Activated naive CD4-positive, alpha-beta T cell treated with anti-CD3 and anti-CD28 coated beads, Interleukin-2, amount 50 U/mL, for 16 hours (primary cell): ENCODE data around the gene INPP5A.
"Not testable (repeated sequence)": the region's sequence is repeated elsewhere in the genome, so short reads cannot be mapped to it uniquely, and the experiment has no call there.

Experiments
- DNase-seq: peaks from one replicate; pipeline ENCODE4 v3.0.0-alpha.2; 2020

Gene INPP5A

DNA sequence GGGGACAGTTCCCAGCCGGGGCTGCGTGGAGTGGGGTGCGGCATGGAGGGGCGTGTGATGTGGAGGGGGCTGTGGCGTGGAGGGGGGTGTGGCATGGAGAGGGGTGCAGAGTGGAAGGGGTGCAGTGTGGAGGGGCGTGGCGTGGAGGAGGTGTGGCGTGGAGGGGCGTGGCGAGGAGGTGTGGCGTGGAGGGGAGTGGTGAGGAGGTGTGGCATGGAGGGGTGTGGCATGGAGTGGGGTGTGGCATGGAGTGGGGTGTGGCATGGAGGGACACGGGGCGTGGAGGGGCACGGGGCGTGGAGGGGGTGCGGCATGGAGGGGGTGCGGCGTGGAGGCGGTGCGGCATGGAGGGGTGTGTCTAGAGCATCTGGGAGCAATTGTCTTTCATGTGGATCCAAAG is 214.8 kb downstream of the INPP5A start:
- DNase-seq, result no peak

DNA sequence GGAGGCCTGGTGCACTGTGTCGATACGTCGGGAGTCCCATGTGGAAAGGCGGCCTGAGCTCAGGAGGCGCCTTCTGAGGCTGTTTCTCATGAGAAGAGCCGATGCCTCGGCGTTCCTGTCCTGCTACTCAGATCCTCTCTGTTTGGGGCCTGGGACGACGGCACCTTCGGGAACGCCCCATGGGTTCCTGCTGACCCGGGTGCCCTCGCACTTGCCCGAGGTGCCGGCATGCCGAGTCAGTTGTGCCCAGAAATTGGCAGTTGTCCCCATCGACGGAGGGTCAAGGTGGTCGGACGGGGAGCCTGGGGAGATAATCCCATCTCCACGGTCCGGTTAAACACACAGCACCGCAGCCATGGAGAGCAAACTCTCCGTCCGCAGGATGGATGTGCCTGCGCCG is 215.4 kb downstream of the INPP5A start:
- DNase-seq, result no peak

DNA sequence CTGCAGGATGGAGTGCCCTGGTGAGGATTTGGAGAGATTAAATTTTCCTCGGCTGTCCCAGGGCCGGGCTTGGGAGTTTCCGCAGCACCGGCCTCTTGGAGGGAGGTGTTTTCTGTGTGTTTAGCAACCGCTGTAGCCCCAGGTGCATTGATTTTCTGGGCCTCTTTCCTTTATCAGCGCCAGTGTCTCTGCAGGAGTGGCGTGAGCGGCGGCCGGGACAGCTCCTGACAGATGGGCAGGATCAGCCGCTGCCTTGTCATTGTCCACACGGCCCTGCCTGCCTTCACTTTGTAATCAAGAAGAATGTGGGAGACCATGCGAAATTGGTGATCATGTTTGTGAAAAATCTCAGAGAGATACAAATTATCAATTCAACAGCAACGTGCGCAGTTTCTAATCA is 216.0 kb downstream of the INPP5A start:
- DNase-seq, result no peak

DNA sequence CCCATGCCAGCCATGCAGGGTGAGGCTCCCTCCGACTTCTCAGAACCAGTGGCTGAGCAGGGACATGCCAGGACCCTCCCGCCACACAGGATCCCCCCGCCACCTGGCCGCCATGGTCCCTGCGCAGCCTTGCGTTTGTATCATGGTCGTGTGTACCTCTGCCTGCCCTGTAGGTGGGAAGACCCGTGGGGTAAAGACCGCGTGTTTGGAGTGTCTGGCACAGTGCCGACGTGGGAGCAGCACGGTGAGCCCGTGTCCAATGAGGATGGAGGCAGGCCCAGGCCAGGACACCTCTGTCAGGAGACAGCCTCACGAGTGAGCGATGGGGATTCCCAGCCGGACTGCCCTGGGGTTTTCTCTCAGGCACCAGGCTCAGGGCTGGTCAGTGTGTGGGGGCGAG is 216.5 kb downstream of the INPP5A start:
- DNase-seq, result no peak

DNA sequence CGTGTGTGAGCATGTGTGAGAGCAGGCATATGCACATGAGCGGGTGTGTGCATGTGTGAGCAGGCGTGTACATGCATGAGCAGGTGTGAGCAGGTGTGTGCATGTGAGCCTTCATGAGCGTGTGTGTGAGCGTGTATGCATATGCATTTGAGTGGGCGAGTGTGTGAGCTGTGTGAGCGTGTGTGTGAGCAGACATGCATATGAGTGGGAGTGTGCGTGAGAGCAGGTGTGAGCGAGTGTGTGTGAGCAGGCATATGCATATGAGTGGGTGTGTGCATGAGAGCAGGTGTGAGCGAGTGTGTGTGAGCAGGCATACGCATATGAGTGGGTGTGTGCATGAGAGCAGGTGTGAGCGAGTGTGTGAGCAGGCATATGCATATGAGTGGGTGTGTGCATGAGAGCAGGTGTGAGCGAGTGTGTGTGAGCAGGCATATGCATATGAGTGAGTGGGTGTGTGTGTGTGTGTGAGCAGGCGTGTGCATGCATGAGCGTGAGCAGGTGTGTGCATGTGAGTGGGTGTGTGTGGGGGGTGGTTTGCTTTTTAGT is 217.7 kb downstream of the INPP5A start:
- no peak for DNase-seq

DNA sequence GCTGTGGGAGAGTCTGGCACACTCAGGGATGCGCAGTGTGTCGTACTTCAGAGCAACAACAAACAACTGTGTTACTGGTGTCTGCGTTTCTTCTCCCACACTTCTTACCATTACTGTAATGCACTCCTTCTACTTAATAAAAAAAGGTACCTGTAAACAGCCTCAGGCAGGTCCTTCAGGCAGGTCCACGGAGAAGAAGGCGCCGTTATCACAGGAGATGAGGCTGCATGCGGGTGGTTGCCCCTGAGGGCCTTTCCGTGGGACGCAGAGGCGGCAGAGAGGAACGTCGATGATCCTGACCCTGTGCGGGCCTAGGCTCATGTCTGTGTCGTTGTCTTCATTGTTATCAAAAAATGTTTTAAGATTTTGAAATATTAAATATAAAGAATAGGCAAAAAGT is 219.0 kb downstream of the INPP5A start:
- no peak for DNase-seq

DNA sequence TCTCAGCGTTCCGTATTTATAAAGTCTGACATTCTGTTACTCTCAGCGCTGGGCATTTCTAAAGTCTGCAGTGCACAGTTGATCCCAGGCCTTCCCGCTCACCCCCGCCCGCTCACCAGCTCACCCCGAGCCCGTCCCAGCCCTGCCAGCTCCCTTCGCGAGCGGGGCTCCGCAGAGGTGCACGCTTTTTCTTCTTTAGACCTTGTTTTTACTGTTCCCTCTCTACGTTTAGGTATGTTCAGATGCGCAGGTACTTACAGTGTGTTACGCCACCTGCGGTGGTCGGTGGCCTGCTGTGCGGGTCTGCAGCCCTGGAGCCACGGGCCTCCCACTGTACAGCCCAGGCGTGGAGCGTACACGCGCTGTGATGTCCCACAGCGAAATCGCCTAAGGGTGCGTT is 219.6 kb downstream of the INPP5A start:
- DNase-seq, result no peak

DNA sequence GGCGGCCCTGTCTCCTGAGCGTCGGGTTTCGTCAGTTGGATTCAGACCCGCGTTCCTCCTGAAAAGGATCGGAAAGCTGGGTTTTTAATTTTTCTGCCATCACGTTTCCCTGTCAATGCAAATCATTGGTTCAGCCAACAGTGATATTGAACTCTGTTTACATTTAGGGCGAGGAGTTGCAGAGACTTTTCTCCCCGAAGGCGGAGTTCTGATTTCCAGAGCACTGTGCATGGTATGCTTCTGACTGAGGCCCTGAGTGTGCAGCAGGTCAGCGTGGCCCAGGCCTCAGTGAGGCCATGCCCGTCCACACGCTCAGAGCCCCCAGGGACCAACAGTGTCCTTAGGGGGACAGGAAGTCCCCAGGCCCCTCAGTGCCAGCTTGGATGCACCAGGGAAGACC is 221.3 kb downstream of the INPP5A start:
- no peak for DNase-seq

DNA sequence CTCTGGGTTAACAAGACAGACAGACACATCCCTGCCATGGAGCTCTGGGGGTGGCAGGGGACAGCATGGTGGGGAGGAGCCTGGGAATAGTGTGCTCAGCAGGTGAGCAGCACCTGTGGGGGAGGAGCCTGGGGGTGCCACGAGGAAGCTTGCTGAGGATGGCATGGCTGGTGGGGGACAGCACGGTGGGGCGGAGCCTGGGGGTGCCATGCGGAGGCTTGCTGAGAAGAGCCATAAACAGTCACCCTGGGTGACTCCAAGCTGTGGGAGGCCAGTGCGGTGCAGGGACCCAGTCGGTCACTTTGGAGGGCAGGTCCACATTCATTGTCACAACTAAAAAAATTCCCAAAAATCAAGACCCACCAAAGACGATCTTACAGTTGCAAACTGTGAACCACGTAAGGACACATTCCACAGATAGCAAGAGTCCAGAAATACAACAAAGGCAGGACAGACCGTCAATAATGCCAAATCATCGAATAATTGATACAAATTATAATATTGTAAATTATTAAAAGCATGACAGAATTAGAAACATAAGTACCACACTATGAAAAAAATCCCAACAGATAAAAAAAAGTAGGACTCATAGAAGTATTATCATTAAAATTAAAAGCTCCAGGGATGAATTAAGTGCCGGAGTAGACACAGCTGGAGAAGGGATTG is 223.9 kb downstream of the INPP5A start:
- DNase-seq, result no peak

DNA sequence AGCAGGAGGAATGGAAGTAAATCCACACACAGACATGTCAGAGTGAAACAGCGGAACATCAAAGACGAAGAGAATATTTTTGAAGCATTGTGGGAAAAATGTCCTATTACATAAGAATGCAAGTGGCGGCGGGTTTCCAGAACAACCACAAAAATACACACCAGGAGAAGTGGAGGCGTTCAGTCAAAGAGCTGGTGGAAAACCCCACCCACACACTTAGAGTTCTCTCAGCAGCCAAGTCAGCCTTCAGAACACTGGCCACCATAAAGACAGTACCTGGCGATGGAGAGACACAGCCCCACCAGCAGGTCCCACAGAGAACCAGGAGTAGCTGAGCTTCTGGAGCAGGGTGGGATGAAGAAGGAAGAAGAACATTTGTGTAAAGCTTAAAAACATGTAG is 224.7 kb downstream of the INPP5A start:
- DNase-seq, result no peak

DNA sequence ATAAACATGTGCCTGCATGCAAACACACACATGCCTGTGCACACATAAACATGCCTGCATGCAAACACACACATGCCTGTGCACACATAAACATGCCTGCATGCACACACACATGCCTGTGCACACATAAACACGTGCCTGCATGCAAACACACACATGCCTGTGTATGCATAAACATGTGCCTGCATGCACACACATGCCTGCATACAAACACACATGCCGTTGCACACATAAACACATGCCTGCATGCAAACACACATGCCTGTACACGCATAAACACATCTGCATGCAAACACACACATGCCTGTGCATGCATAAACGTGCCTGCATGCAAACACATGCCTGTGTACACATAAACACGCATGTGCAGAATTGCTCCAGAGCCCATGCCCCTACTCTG is 226.0 kb downstream of the INPP5A start:
- DNase-seq, result no peak

DNA sequence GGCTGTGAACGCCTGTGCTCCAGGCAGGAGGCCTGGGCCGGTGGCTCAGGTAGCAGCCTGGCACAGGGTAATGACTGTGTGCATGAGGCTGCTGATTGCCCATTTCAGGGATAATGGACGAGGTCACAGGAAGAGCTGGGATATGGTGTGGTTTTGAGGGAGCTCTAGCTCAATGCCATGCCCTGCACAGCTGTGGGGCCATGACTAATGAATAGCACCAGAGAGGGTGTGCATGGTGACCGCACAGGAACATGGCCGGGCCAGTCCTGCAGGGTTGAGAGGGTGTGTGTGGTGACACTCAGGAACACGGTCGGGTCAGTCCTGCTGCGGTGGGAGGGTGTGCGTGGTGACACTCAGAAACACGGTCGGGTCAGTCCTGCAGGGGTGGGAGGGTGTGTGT is 226.5 kb downstream of the INPP5A start:
- DNase-seq, result no peak

DNA sequence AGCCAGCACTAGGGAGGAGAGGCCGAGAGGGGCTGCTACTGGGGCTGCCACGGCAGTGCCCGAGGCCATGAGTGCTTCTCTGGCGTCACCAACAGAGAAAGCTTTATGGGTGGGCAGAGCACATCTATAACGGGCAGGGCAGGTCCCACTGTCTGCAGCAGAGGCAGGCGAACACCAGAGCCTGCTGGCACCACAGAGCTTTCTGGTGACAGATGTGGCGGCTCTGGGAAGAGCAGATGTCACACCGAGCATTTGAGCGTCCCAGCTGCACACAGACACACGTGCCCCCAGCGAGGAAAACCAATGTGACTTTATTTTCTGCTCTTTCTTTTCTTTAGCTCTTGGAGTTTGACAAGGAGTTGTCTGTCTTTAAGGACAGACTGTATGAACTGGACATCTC is 227.8 kb downstream of the INPP5A start:
- DNase-seq, result no peak

DNA sequence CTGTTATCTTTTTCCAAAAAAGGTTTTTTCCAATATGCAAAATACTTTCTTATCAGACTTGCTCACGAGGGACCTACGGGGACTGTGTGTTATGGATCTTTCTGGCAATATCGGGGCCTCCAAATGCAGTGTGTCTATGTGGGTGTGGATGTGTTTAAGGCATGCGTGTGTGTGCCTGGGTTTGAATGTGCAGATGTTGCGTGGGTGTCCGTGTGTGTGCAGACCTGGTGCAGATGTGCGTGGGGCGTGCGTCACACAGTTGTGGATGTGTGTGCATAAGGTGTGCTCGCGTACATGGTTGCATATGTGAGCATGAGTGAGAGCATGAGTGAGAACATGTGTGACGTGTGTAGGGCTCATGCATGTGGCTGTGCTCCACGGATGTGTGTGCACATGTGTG is 228.7 kb downstream of the INPP5A start:
- DNase-seq, result no peak

DNA sequence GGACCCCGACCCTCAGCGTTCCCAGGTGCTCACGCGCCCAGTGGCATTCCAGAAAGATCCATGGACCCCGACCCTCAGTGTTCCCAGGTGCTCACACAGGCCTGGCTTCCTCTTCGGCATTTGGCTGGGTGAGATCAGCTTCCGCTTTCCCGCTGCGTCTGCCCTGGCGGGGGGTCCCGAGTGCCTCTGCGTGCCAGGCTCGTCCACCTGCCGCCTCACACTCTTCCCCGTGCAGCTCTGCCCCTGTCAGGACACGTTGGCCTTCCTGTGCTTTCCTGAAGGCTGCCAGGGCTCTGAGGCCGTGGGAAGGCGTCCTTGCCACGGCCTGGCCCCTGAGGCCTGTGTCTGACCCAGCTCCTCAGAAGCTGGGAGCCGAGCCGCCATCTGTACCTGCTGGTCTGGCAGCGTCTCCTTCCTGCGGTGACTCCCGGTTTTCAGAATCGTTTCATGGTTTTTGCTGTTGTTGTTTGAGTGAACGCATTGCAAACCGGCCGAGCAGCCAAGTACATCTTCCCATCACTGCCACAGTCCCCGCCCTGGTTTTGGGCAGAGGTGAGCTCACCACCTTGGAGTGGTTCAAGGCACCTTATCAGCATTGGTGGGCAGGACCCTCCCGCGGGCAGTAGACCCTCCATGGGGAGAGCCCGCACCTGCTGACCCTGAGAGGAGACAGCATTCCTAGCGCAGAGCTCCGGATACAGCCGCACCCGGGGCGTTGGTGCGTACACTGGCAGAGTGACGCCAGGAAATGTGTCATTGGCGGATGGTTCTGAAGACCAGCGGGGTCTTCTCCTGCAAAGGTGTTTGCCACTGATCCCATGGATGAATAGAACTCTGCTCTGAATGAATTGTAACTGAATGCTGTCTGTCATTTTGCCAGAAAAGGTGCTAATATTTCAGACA is 231.0 kb downstream of the INPP5A start:
- no peak for DNase-seq

DNA sequence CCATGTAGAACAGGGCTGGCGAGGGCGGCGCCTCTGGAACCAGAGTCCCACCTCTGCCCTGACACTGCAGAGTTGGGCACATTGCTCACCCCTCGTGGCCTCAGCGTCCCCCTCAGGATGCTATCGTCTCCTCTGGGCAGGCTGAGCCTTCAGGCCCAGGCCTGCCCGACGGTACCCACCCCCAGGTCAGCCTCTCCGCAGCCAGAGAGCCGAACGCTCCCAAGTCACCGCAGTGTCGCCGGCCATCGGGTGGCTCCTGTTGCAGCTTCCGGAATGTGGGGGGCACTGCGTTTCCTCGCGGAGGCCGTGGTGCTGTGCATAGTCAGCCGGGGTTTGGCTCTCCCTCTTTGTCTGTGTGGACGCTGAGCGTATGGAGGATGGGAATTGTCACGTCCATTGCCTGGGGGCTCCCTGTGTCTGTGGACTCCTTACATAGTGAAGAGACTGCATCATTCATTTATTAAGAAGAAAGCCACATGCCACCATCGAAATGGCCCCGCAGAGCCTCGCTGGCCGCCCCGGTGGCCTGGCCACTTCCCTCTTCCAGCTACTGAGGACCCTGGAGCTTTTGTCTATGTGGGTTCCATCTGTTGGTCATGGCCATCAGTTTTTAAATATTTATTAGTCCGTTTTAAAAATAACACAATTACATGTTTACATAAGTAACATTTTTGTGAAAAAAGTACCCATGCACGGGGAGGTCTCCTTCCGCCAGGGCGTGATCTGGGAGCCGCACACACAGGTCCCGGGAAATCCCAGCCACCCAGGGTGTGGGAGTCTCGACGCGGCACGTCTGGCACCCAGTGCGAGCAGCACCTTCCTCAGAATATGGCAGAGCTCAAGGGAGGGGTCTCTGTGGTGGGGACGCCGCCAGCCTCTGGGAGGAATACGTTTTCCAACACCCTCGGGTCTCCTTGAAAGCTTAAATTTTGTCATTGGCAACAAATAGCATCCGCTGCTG is 232.8 kb downstream of the INPP5A start:
- no peak for DNase-seq

DNA sequence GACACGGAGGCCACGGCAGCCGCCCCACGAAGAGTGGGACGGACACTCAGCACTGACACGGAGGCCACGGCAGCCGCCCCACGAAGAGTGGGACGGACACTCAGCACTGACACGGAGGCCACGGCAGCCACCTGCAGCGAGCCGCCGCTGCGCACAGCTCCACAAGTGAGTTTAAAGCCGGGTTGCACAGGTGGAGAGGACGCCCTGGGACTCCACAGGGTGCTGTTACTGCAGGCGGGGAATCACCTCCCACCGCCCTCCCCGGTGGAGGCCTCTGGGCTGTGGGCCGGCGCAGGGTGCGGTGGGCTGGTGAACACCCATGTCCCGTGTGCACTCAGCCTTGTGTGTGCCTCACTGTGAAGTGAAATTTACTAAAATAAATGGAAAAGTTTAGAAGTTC is 235.2 kb downstream of the INPP5A start:
- DNase-seq, result not testable (repeated sequence)

DNA sequence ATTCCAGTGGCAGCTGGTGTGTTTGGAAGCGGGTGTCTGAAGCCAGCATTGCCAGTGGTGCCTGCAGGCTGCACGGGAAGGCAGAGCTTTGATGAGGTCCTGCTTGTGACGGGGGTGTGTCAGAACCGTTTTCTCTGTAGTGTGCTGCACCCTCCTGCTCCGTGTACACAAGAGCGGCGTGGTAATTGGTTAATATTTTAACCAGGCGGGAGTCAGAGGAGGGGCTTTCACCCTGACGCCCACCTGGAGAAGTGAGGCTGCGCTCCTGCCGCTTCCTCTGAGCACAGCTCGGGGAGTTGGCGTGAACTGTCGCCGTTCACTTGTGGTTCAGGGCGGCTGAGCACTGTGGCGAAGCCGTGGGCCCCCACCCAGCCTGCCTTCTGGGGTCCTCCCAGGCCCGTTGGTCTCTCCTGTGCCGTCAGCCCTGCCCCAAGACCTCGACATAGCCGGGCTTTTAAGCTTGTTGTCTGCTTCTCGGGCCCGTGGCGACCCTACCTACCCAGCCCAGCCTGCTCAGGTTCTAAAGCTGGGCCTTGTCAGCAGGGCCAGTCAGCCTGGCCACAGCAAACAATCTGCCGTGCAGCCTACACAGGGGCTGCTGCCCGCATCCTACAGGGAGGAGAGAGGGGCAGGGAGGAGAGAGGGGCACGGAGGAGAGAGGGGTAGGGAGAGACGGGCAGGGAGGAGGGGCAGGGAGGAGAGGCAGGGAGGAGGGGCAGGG is 236.8 kb downstream of the INPP5A start:
- DNase-seq, result no peak

DNA sequence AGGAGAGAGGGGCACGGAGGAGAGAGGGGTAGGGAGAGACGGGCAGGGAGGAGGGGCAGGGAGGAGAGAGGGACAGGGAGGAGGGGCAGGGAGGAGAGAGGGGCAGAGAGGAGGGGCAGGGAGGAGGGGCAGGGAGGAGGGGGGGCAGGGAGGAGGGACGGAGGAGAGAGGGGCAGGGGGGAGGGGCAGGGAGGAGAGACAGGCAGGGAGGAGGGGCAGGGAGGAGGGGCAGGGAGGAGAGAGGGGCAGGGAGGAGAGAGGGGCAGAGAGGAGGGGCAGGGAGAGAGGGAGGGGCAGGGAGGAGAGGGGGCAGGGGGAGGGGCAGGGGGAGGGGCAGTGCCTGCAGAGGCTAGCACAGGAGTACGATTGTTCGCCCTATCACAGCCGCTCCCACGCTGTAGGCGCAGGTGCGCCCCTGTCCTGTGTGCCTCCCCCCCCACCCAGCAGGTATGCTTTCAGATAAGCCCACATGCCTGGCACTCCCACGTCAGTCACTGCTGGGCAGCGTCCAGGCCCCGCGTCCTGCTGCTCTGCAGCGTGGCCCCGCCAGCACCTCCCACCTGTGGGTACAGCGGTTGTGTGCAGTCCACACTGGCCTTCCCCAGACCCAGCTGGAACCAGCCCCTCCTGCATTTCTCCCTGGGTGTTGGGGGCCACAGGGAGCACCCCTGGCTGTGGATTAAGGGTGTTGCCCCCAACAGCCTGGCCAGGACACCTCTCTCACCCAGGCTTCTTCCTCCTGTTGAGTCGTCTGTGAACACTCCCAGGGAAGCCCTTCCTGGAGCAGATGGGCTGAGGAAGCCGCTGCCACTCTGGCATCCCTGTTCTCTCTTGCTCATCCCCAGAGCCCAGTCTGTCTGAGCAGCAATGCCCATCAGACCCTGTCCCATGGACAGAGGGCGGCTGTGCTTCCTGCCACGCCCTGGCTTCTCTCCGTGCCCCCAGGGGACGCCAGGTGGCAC is 237.6 kb downstream of the INPP5A start:
- DNase-seq, result no peak

DNA sequence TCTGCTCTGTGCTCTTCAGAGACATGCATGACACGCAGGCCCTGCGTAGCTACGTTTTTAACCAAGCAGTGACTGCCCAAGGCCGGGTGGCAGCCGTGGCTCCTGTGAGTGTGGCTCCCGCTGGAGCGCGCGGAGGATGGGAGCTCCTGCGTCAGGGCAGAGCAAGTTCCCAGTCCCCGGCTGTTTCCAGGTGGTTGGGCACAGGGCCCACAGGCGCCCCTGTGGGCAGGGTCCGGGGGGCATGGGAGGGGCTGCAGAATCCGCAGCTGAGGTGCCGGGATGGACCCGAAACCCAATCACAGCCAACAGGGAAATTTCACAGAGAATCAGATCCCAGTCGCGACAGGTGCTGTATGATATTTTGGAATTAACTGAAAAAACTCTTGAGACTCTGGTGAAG is 238.6 kb downstream of the INPP5A start:
- DNase-seq, result no peak

DNA sequence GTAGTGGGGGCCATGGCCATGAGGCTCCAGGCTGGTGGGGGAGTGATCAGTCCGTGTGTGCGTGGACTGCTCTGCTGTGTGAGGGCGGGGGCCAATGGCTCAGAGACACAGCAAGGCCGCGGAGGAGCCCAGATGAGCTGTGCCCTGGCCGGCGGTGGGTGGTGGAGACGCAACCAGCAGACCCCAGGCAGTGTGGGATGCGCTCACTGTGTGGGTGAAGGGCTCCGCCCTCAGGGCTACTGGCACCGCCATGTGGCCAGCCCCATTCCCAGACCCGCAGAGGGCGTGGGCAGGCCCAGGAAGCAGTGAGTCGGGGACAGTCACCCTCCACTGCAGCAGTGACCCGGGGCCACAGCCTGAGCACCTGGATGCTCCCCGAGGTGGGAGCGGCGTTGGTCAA is 239.2 kb downstream of the INPP5A start:
- no peak for DNase-seq
